ACHN (cell line): ENCODE data around the gene AIG1.
"Not testable (repeated sequence)": the region's sequence is repeated elsewhere in the genome, so short reads cannot be mapped to it uniquely, and the experiment has no call there.

Experiments
- DNase-seq: peaks from one replicate; pipeline ENCODE4 v3.0.0-alpha.2; 2015
- in situ Hi-C: cut with HindIII; loops from 2 replicates; pipeline ENCODE4 v1.10.0; 2017; ENCODE audit warnings: low sequenced_read_pairs, low pct_ligation_motif_present, low pct_unique_long_range_greater_than_20kb

The AIG1 gene

GRCh38 chr6:143084019-143084418 lies 23.3 kb downstream of the AIG1 start:
- DNase-seq, in situ Hi-C loops: not testable (repeated sequence)

GRCh38 chr6:143087335-143087734 lies 26.6 kb downstream of the AIG1 start:
- DNase-seq, in situ Hi-C loops: not testable (repeated sequence)

- no peak for DNase-seq
- in situ Hi-C loops = no loop called here
These were observed 27.2 kb downstream of the AIG1 start for GRCh38 chr6:143087856-143088255.

GRCh38 chr6:143090314-143091044 lies 29.8 kb downstream of the AIG1 start:
- in situ Hi-C loops = no loop called here
- no peak for DNase-seq

GRCh38 chr6:143092768-143093167 lies 32.1 kb downstream of the AIG1 start:
- no peak for DNase-seq
- in situ Hi-C loops = no loop called here

GRCh38 chr6:143093290-143093689 lies 32.6 kb downstream of the AIG1 start:
- in situ Hi-C loops = no loop called here
- DNase-seq = no peak

GRCh38 chr6:143096403-143096802 lies 35.7 kb downstream of the AIG1 start:
- in situ Hi-C loops = no loop called here
- no peak for DNase-seq

- in situ Hi-C loops = no loop called here
- DNase-seq = no peak
These were observed 36.6 kb downstream of the AIG1 start for GRCh38 chr6:143097224-143097795.

GRCh38 chr6:143098054-143098671 lies 37.5 kb downstream of the AIG1 start:
- DNase-seq = no peak
- in situ Hi-C loops = no loop called here

- no peak for DNase-seq
These were observed 39.0 kb downstream of the AIG1 start for GRCh38 chr6:143099647-143100046.

GRCh38 chr6:143100429-143100828 lies 39.7 kb downstream of the AIG1 start:
- in situ Hi-C loops = no loop called here
- DNase-seq = no peak

More at GRCh38 chr6:143099647-143100046, 39.0 kb downstream of the AIG1 start:
- in situ Hi-C loops = no loop called here

- DNase-seq = no peak
- in situ Hi-C loops = no loop called here
These were observed 43.2 kb downstream of the AIG1 start for GRCh38 chr6:143103916-143104315.

- in situ Hi-C loops = no loop called here
- DNase-seq = no peak
These were observed 46.8 kb downstream of the AIG1 start for GRCh38 chr6:143107440-143107839.

GRCh38 chr6:143107911-143108761 lies 47.4 kb downstream of the AIG1 start:
- no peak for DNase-seq
- in situ Hi-C loops = no loop called here

- in situ Hi-C loops = no loop called here
- no peak for DNase-seq
These were observed 48.5 kb downstream of the AIG1 start for GRCh38 chr6:143109196-143109595.

GRCh38 chr6:143110572-143110971 lies 49.9 kb downstream of the AIG1 start:
- in situ Hi-C loops = no loop called here
- no peak for DNase-seq

GRCh38 chr6:143110996-143111395 lies 50.3 kb downstream of the AIG1 start:
- DNase-seq = no peak
- in situ Hi-C loops = no loop called here

- DNase-seq = no peak
- in situ Hi-C loops = no loop called here
These were observed 50.8 kb downstream of the AIG1 start for GRCh38 chr6:143111443-143111842.
